Stimulated activated CD8-positive, alpha-beta memory T cell treated with anti-CD3 and anti-CD28 coated beads, Interleukin-4, amount 100 ng/mL, for 4 hours (primary cell): ENCODE results near the gene MRM3.
"Not testable (repeated sequence)": the region's sequence is repeated elsewhere in the genome, so short reads cannot be mapped to it uniquely, and the experiment has no call there.

Experiments
- DNase-seq, 2 donors: peaks; one replicate each; pipeline ENCODE4 v3.0.0-alpha.2; 2020; ENCODE audit warnings: low read depth in 2 of 2, low spot score in 1 of 2

The MRM3 gene

GRCh38 chr17:752620-753219, 29.4 kb upstream of the MRM3 start:
- DNase-seq = peak; percentile 11 to 21

GRCh38 chr17:753418-753817, 28.7 kb upstream of the MRM3 start:
- DNase-seq = no peak

- not testable (repeated sequence) for DNase-seq
Observed at GRCh38 chr17:755319-755961, 26.7 kb upstream of the MRM3 start.

GRCh38 chr17:756010-756567, 26.1 kb upstream of the MRM3 start:
- not testable (repeated sequence) for DNase-seq

- no peak for DNase-seq
Observed at GRCh38 chr17:759964-760363, 22.2 kb upstream of the MRM3 start.

GRCh38 chr17:760371-760770, 21.8 kb upstream of the MRM3 start:
- DNase-seq = no peak

- no peak for DNase-seq
Observed at GRCh38 chr17:767076-767475, 15.1 kb upstream of the MRM3 start.

GRCh38 chr17:773016-773415, 9.1 kb upstream of the MRM3 start:
- DNase-seq = no peak

- DNase-seq = no peak
Observed at GRCh38 chr17:773467-774312, 8.5 kb upstream of the MRM3 start.

GRCh38 chr17:774313-774584, 7.9 kb upstream of the MRM3 start:
- DNase-seq = no peak

- no peak for DNase-seq
Observed at GRCh38 chr17:778096-778495, 4.1 kb upstream of the MRM3 start.

- DNase-seq = no peak
Observed at GRCh38 chr17:784143-784542, 2.0 kb downstream of the MRM3 start.

GRCh38 chr17:785901-786300, 3.7 kb downstream of the MRM3 start:
- DNase-seq = not testable (repeated sequence)

- DNase-seq = no peak
Observed at GRCh38 chr17:787641-788221, 5.6 kb downstream of the MRM3 start.

GRCh38 chr17:788551-788950, 6.4 kb downstream of the MRM3 start:
- no peak for DNase-seq

- no peak for DNase-seq
Observed at GRCh38 chr17:789160-789840, 7.1 kb downstream of the MRM3 start.

GRCh38 chr17:789931-790873, 8.0 kb downstream of the MRM3 start:
- not testable (repeated sequence) for DNase-seq

GRCh38 chr17:790874-791247, 8.7 kb downstream of the MRM3 start:
- not testable (repeated sequence) for DNase-seq

- no peak for DNase-seq
Observed at GRCh38 chr17:791829-792228, 9.7 kb downstream of the MRM3 start.

GRCh38 chr17:792277-792676, 10.1 kb downstream of the MRM3 start:
- no peak for DNase-seq
